ENCODE measurements around the gene MUC6. TPM values are rescaled to one million over a fixed set of nuclear protein-coding genes. Genes with fewer than 3 reads are reported as not detected.

Gene MUC6
- total RNA-seq, 1 donor from 2014 or later: not detected

- Mint-ChIP-seq H3K9me3 (no peaks in the 10 kb centered on the region), H3K27ac (no peak overlapping the region), H3K4me1 (no peaks in the 10 kb centered on the region), H3K27me3 (peaks cover 12% of the 10 kb centered on the region), H3K4me3 (no peak overlapping the region), H3K36me3 (ENCODE audit: low read depth) (no peaks in the 10 kb centered on the region)
- CTCF ChIA-PET: interaction anchor here (2.4 kb wide), 1 partner anchor 204 kb away, joined by 11 read pairs; no protein-coding TSS in a partner anchor
- no peak for DNase-seq
- TF ChIP-seq CTCF (IDR thresholded peaks at IDR 0.05): no peak
- no peak for ATAC-seq (ENCODE audit: low read depth)
- POLR2A ChIA-PET: no interaction called here
- intact Hi-C loops (cut with micrococcal nuclease): loop anchor here (1.0 to 2.0 kb wide), 2 partner anchors 126 to 141 kb away; partner anchors contain the start of genes AP2A2 and CHID1
Observed at GRCh38 chr11:1051356-1052132, 15.0 kb upstream of the MUC6 start.

GRCh38 chr11:1050581-1051355, 14.2 kb upstream of the MUC6 start:
- no peak for TF ChIP-seq CTCF (IDR thresholded peaks at IDR 0.05)

GRCh38 chr11:1049911-1050580, 13.5 kb upstream of the MUC6 start:
- DNase-seq: no peak
- H3K36me3 Mint-ChIP-seq (ENCODE audit: low read depth): no peaks in the 10 kb centered on the region
- no peak overlapping the region for H3K27ac Mint-ChIP-seq
- H3K9me3 Mint-ChIP-seq: peaks cover 1% of the 10 kb centered on the region
- ATAC-seq (ENCODE audit: low read depth): no peak
- ChIA-PET POLR2A (no interaction called here), CTCF (interaction anchor here (2.4 kb wide), 1 partner anchor 202 kb away, joined by 11 read pairs; no protein-coding TSS in a partner anchor)
- H3K4me3 Mint-ChIP-seq: no peak overlapping the region
- H3K4me1 Mint-ChIP-seq: no peaks in the 10 kb centered on the region
- H3K27me3 Mint-ChIP-seq: peaks cover 10% of the 10 kb centered on the region
- intact Hi-C loops (cut with micrococcal nuclease): loop anchor here (2.0 kb wide), 1 partner anchor 139 kb away; the partner anchor contains the start of gene CHID1
- TF ChIP-seq CTCF (IDR thresholded peaks at IDR 0.05): no peak

More at GRCh38 chr11:1050581-1051355, 14.2 kb upstream of the MUC6 start:
- Mint-ChIP-seq H3K27ac (no peak overlapping the region), H3K4me1 (no peaks in the 10 kb centered on the region), H3K9me3 (no peaks in the 10 kb centered on the region), H3K36me3 (ENCODE audit: low read depth) (no peaks in the 10 kb centered on the region), H3K27me3 (peaks cover 12% of the 10 kb centered on the region), H3K4me3 (no peak overlapping the region)
- CTCF ChIA-PET: interaction anchor here (2.4 kb wide), 1 partner anchor 203 kb away, joined by 11 read pairs; no protein-coding TSS in a partner anchor
- POLR2A ChIA-PET: no interaction called here
- DNase-seq (peak; percentile 63), ATAC-seq (ENCODE audit: low read depth) (peak; percentile 100)
- intact Hi-C loops (cut with micrococcal nuclease): loop anchor here (1.0 to 2.0 kb wide), 2 partner anchors 125 to 140 kb away; partner anchors contain the start of genes AP2A2 and CHID1

- DNase-seq (no peak), ATAC-seq (ENCODE audit: low read depth) (no peak)
- no peak overlapping the region for H3K4me3 Mint-ChIP-seq
- TF ChIP-seq CTCF (IDR thresholded peaks at IDR 0.05): no peak
- intact Hi-C loops (cut with micrococcal nuclease): no loop called here
- H3K36me3 Mint-ChIP-seq (ENCODE audit: low read depth): no peaks in the 10 kb centered on the region
- peaks cover 10% of the 10 kb centered on the region for H3K27me3 Mint-ChIP-seq
- no peak overlapping the region for H3K27ac Mint-ChIP-seq
- H3K4me1 Mint-ChIP-seq: no peaks in the 10 kb centered on the region
- ChIA-PET POLR2A (no interaction called here), CTCF (no interaction called here)
- H3K9me3 Mint-ChIP-seq: peaks cover 2% of the 10 kb centered on the region
Observed at GRCh38 chr11:1049431-1049891, 12.9 kb upstream of the MUC6 start.

Measured in activated B cell treated with CpG ODN at 0.5 μM for 24 hours (primary cell).